Right hindlimb (tissue), 1 donor: ENCODE results near the gene SLC22A6.
"Not testable (repeated sequence)": the region's sequence is repeated elsewhere in the genome, so short reads cannot be mapped to it uniquely, and the experiment has no call there.

Experiments used
- DNase-seq: peaks from one replicate; pipeline ENCODE4 v3.0.0-alpha.2; 2018

Gene SLC22A6

DNA sequence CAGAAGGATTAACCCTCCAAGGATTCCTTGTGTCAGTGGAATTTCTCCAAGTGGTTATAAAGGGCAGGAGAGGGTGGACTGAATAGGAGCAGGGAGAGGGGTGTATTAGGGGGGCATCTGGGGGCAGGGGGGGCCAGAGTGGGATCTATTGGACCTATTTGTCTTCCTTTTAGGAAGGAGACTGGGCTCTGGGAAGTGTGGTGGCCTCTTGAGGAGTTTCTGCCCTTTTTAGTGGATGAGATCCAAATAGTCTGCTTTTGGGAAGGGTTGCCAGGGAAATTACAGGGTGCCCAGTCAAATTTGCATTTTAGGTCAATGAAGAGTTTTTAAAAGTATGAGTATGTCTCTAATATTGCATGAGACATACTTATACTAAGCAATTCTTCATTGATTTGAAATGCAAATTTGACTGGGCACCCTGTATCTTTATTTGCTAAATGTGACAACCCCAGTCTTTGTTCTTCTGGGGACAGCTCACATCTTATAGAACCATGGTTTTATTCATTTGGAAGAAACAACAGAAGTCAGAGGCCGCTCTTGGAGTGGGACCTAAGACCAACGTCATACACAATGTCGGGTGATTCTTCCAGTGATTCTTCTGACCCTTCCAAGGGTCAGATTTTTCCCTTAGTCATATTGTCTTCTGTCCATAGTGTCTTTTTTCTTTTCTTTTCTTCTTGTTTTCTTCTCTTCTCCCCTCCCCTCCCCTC lies 429 bp upstream of the SLC22A6 start:
- DNase-seq: no peak

DNA sequence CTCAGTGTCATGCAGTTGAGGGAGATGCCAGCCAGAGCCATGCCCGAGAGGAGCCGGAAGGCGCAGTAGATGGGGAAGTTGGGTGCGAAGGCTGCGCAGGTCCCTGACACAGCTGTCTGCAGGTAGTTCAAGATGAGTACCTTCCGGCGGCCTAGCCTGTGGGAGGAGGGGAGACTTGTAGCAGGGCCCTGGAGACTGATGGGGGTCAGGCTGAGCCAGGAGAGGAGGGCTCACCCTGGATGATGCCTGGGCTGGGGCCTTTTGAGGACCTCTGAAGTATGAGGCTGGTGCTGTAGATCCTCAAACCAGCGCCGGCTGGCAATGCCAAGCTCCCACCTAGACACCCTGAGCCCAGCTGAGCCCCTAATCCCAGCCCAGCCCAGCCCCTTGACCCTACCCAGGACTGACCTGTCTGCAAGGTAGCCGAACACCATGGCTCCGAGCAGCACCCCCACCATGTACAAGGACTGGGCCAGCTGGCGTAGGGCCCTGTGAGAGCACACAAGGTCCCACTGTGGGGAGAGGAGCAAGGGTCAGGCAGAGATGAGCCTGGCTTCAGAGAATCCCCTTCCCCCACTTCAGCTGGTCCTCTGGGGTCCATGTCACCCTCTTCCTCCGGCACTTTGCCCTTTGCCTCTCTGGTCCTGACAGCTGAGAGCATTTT lies 1.1 kb downstream of the SLC22A6 start:
- no peak for DNase-seq

DNA sequence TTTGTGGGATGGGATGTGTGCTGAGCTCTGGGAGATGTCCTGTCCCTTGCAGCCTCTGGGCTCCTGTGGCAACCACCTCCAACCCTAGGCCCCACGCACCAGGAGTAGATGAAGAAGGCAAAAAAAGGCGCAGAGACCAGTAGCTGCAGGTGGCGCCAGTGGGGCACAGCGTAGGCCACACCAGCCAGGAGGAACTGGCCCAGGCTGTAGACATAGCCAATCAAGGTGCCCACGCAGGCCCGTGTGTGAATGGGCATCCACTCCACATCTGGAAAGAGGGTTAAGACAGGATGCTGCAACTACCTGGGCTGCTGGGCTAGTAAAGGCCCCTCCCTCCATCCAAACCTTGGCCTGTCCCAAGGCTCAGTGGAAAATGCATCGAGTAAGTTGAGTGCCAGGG lies 3.0 kb downstream of the SLC22A6 start:
- DNase-seq: no peak

DNA sequence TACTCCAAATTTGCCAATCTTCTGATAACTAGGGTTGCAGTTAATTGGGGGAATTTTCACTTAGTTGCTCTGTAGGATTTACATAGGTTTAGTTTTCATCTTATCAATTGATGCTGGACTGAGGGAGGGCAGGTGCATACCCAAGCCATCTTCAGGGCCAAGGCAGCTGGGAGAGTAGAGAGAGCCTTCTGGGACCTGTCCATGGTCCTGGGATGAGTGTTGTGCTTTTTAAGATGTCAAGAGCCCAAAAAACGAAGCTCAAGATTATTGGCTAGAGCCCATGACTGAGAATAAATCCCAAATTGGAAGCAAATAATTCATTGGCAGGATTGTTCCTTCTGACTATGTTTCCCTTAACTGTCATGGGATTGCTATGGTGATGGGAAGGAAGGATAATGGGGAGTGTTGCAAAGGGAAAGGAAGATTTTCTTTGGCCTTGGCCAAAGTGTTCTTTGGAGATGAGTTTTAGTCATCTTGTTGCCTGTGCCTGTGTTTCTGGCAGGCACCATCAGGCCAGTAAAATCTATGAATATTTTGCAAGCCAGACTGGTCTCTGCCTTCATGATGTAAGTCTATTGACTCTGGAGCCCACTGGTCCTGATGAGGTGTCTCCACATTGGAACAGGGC lies 4.5 kb downstream of the SLC22A6 start:
- DNase-seq: no peak

DNA sequence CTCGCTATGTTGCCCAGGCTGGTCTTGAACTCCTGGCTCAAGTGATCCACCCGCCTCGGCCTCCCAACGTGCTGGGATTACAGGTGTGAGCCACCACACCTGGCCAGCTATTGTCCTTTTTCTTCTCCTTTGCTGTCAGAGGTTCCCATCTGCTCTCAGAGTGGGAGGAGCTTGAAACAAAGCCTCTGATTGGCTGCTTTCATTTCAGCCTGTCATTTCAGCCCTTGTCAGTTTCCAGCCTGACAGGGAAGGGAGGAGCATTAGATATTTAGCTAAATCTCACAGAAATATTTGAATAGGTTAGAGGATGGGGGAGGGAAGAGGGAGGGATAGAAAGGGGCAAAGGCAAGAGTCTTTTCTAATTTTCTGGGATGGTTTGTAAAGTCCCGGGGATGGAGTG lies 8.7 kb downstream of the SLC22A6 start:
- DNase-seq: no peak

DNA sequence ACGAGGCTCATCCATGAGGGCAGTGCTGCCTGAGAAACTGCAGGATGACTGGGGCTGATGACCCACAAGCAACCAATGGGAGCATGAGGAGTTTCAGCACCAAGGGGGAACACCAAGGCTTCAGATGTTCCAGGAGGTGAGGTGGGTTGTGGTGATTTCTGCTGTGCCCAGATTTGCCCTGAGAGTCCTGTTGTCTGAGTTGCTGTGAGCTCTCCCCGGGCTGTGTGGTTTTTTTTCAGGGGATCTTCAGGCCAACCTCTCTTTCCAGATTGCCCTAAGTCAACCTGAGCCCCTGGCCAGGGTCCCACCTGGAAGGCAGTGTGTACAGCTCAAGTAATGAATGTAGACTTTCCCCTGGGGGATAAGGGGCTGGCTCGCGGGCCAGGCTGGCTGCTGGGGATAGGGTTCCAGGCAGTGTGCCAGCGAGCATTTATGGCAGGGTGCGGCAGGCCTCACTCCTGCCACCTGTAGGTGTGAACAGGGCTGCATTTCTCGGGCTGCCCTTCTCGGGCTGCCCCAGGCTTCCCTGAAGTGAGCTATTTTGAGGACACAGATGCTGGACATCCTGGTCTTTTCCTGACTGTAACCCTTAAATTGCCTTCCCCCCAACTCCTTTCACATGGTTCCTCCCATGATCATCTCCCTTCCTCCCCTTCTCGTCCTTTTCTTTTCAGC lies 9.8 kb downstream of the SLC22A6 start:
- DNase-seq: no peak

DNA sequence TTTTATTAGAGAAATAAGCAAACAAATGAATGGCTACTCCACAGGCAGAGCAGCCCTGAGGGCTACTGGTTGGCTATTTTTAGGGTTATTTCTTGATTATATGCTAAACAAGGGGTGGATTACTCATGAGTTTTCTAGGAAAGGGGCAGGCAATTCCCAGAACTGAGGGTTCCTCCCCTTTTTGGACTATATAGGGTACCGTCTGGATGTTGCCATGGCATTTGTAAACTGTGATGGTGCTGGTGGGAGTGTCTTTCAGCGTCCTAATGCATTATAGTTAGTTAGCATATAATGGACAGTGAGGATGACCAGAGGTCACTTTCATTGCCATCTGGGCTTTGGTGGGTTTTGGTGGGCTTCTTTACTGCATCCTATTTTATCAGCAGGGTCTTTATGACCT lies 19.2 kb downstream of the SLC22A6 start:
- no peak for DNase-seq

DNA sequence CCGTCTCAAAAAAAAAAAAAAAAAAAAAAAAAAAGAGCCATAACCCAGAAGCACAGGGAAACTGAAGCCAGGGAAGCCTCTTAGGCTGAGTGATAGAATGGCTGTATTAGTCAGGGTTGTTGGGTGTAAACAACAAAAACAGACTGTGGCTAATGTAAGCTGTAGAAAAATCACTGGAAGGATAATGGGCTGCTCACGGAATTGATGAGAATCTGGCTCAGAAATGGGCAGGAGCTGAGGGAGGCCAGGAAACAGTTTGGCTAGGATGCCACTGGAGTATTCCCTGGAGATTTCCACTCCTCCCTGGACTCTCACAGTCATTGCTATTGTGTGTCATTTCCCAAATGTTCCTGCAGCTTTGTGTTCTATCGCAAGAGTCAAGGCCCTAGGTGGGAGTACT lies 22.4 kb downstream of the SLC22A6 start:
- no peak for DNase-seq

DNA sequence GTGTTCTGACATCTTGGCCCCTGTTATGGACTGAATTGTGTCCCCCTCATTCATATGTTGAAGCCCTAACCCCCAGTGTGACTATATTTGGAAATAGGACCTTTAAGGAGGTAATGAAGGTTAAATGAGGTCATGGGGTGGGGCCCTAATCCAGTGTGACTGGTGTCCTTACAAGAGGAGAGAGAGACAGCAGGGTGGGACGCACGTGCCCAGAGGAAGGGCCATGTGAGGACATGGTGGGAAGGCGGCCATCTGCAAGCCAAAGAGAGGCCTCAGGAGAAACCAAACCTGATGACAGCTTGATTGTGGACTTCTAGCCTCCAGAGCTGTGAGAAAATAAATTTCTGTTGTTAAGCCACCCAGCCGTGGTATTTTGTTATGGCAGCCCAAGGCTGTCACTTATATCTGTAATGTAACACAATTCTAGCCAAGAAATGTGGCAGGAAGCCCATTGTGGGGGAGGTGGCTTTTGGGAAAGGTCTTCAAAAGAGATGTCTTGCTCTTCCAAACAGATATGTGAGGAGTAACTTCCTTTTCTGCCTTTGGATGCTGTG lies 23.7 kb downstream of the SLC22A6 start:
- no peak for DNase-seq

DNA sequence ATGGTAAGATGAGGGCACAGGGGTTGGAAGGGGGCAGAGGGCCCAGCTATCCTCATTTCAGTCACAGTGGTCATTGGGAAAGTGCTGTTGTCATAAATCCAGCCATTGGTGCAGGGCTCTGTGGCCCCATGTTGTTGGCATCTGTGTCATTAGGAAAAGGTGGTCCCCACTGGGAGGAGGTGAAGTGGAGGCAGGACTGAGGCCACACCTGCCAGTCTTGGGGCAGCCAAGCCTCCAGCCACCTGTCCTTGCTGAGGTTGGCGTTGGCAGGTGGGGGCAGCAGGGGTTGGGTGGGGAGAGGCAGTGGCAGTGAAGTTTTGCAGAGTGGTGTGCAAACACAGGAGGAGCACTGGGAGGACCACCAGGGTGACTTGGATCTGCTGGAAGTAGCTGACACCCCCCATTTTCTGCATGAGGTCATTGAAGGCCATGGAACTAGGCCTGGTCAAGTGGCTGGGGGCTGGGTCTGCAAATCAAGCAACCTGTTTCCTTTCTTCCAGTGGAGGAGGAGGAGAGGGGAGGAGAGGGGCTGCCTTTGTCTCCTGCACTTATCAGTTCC lies 25.3 kb downstream of the SLC22A6 start:
- no peak for DNase-seq

DNA sequence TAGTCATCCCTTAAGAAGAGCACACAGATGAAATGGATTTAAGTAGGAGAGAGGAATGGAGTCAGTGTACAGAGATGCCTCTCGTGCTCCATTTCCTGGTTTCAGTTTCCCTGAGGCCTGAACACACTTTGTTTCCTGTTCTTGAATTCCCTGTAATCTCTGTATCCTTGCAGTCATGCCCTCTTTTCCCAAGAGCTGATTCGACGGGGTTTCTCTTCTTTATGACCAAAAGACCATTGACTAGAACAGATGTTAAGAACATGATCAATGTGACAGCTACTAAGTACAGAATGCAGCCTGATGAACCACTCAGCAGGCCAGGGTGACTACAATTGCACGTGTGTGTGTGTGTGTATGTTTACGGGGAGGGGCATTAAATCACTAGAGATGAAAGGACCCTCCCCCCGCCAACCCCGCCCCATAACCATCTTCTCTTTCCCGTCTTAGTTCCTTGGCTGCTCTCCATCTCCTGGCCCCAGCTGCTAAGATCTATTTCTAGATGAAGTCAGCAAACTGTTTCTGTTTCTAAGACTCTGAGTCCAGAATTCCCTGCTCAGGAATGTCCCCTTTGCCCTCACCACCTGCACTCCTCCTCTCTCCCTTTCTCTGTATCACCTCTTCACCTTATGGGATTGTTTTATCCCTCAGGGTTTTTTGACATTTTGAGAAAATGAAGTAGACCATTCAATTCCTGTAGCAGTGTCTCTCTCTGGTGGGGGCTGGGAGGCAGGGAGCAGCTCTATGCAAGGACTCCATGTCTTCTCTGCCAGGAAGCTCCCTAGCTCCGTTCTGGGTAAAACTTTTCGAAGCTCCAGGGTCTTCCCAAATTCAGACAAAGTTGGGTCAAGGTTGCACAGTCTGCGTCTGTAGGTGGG lies 26.0 kb downstream of the SLC22A6 start:
- DNase-seq: peak; percentile 83

DNA sequence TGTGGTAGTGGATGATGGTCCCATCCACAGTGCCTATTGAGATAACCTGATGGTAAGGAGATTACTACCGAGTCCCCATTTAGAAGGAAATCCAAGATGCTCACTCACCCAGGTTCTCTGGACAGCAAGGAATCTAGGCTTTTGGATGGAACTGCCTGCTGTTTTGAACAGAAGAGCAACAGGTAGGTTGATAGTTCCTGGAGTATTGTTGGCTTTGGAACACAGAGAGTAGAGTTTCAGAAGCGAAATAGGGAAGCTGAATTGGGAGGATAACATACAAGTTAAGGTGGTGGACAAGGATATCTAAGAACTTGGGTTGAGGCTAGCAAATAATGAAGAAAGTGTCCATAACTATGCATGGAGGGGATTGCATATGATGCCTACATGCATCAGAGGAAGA lies 27.6 kb downstream of the SLC22A6 start:
- no peak for DNase-seq

DNA sequence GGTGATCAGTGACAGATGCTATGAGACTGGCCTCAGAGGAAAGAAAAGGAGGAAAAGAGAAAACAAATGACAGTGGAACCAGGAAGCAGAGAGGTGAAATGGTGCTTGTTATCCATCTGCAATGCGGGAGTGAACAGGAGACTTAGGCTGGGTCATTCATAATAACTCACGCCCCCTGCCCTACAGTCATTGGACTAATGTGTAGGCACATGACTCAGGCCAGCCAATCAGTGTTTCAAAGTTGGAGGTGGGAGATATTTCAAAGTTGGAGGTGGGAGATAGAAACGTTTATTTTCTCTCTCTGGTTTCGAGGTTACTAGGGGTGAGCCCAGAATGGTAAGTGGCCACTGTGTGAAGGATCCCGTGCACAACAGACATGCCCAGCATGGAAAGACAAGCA lies 30.3 kb downstream of the SLC22A6 start:
- DNase-seq: no peak

DNA sequence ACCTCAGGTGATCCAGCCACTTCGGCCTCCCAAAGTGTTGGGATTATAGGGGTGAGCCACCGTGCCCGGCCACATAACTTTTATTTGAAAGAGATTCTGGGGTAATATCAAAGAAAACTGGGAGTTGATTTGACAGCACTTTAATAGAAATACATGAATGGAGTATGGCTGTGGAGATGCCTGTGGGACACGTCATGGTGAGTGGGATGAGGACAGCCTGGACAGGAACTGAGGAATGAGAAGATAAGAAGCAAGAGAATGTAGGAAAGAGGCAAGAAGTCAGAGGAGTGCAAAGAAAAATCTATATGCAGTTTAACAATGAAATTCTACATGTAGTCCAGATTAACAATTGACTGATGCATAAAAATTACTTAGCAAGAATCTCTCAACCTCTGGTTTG lies 31.0 kb downstream of the SLC22A6 start:
- DNase-seq: no peak

DNA sequence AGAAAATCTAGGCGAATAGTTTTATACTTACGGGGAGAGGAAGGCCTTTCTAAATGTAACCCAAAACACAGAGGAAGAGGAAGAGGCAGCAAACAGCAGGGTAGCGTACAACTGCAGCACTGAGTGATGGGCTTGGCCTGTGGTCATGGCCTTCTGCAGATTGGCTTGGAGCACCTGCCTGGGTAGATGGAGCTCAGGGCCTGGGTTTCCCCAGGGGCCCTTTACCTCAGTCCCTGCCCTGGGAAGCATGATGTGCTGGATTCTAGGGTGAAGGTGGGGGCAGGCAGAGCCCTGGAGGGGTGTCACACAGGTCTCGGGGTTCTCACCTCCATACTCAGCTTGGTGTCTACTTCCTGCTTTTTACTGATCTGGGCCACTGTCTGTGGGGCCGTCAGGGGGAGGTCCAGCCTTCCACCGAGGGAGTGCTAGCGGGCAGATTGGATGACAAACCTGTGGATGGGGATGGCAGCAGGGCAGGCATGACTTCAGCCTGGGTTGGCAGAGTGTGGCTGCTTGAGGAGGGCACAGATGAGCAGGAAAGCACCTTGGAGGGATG lies 35.9 kb downstream of the SLC22A6 start:
- DNase-seq: no peak

DNA sequence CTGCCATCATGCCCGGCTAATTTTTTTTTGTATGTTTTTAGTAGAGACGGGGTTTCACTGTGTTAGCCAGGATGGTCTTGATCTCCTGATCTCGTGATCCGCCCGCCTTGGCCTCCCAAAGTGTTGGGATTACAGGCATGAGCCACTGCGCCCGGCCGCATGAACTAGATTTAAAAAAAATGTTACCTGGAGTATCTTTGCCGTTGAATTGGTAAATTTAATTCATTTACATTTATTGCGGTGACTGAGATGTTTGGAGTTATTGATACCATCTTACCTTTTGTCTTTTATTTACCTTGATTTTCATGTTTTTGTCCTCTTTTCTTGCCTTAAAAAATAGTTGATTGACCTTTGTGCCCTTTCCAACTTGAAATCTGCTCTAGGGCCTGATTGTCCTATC lies 39.2 kb downstream of the SLC22A6 start:
- not testable (repeated sequence) for DNase-seq

DNA sequence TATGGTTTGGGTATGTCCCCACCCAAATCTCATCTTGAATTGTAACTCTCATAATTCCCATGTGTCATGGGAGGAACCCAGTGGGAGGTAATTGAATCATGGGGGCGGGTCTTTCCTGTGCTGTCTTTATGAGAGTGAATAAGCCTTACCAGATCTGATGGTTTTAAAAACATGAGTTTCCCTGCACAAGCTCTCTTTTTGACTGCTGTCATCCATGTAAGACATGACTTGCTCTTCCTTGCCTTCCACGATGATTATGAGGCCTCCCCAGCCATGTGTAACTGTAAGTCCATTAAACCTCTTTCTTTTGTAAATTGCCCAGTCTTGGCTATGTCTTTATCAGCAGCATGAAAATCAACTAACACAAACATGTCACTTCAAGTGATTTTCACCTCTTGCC lies 47.2 kb downstream of the SLC22A6 start:
- DNase-seq: not testable (repeated sequence)

DNA sequence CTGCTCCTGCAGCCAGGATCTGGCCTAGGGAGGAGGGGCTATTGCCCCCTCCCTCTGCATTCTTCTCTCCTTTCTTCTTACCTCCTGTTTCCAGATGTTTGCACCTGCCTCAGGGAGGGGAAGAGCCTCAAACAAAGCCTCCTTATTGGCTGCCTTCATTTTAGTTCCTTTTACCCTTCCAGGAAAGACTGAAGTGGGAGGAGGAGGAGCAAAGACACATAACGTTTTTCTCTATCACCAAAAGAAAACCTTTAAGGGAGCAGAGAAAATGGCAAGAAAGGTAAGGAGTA lies 50.3 kb downstream of the SLC22A6 start:
- DNase-seq: no peak

DNA sequence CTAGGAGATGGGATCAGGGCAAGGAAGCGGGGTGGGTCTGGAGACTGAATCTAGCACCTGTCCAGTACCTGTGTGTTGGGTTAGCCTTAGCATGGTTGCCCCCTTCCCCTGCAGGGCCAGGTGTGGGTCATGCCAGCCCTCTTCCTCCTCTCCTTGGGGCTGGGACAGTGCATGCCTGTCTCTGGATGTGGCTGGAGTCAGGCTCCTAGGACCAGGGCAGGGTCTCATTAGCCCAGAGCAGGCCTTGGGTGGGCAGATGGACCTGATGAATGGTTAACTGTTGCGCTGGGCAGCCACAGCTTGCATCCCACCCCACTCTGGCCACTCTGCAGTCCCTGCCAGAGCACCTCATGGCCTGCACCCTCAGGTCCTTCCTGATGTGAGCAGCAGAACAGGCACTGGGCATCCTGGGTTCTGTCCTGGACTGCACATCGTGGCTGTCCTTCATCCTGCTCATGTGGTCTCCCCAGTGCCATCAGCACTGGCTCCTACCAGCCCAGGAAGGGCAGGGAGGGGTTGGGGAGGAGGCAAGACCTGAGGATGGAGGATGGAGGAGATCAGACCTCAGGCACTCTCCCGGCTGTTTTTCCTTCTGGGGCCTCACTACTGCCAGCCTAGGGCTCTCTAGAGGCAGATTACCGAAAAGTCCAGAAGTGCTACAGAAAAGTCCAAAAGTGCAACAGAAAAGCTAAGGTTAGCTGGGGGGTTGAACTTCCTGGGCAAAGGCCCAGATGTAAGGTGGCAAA lies 50.8 kb downstream of the SLC22A6 start:
- DNase-seq: no peak

DNA sequence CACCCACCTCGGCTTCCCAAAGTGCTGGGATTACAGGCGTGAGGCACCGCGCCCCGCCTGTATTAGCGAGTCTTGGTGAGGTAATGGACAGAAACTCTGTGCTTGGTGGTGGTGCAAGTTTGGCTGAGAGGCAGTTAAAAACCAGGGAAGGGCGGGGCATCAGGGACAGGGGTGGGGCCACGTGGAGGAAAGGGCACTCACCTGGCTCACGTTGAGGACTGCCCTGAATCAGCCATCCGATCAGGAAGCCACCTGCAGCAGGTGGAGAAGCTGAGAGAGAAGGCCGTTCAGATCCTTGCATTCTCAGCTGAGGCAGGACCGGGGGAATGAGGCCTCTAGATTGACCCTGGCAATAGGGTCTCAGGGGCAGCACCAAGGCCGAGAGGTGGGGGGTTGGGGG lies 51.5 kb downstream of the SLC22A6 start:
- no peak for DNase-seq
